Vagina (tissue), 2 donors: Measurements from ENCODE around the gene LXN.

Experiments
- POLR2A ChIP-seq, 2 donors: fragments of 450-650 bp; IDR thresholded peaks; one replicate each; pipeline ENCODE4 v1.6.1; 2017; ENCODE audit warnings: antibody characterized with exemption in 2 of 2, mild to moderate bottlenecking in 2 of 2, moderate library complexity in 2 of 2
- TF ChIP-seq, protein P1 (sequence below), 3 experiments: fragments of 450-650 bp in 2 of 3; fragments of 200-600 bp in 1 of 3; sonication (generic) in 1 of 3; IDR thresholded peaks; one replicate each; pipeline ENCODE4 v1.5.1; 2017 to 2019; ENCODE audit warnings: antibody characterized with exemption in 3 of 3, mild to moderate bottlenecking in 2 of 3, moderate library complexity in 2 of 3

DNA sequence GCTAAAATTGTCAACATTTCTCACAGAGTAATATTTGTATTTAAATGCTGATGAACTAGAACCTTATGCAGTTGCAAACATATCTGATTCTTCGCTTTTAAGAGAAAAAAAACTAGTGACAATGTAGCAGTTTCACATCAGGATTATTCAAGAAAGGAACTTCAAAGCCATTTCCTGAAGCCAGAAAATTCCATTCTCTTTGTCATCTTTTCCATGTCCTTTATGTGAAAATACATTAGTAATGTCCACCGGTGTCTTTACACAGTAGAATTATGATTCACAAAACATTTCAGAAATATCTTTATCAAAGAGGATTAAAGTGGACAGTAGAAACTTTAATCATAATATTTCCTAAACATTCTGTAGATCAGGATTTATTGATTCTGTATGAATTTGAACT, 12.7 kb upstream of the LXN start:
- TF ChIP-seq, protein P1, sequence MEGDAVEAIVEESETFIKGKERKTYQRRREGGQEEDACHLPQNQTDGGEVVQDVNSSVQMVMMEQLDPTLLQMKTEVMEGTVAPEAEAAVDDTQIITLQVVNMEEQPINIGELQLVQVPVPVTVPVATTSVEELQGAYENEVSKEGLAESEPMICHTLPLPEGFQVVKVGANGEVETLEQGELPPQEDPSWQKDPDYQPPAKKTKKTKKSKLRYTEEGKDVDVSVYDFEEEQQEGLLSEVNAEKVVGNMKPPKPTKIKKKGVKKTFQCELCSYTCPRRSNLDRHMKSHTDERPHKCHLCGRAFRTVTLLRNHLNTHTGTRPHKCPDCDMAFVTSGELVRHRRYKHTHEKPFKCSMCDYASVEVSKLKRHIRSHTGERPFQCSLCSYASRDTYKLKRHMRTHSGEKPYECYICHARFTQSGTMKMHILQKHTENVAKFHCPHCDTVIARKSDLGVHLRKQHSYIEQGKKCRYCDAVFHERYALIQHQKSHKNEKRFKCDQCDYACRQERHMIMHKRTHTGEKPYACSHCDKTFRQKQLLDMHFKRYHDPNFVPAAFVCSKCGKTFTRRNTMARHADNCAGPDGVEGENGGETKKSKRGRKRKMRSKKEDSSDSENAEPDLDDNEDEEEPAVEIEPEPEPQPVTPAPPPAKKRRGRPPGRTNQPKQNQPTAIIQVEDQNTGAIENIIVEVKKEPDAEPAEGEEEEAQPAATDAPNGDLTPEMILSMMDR (IDR thresholded peaks at IDR 0.05) = no peak
- TF ChIP-seq POLR2A (IDR thresholded peaks at IDR 0.05) = no peak
